ENCODE measurements around the gene MBOAT1. TPM values are rescaled to one million over a fixed set of nuclear protein-coding genes. Genes with fewer than 3 reads are reported as not detected.

Gene MBOAT1
- polyA plus RNA-seq, 3 donors, result 6.8 to 59.1 (median 8.1) TPM

DNA sequence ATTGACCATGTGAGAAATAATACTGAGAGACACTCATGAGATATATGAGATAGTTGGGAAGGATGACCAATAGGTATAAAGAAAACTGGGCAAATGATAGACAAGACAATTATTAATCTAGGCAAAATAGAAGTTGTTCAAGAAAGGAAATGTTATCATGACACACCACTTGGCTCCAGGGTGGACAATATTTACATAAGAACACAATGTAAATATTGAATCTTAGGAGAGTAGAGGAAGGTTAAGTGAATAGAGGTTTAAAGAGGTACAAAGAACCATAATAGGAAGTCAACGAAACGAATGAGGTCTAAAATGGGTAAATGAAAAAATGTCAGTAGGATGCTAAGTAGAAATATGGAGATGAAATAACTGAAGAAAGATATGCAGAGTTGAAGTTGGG, 126.5 kb downstream of the MBOAT1 start:
- Histone ChIP-seq H3K27ac (ENCODE audit: low read depth in 1 of 2, low read length in 2 of 2) (no peak overlapping the region), H4K20me1 (ENCODE audit: insufficient read depth, low read length) (no peaks in the 10 kb centered on the region), H3K4me1 (ENCODE audit: control insufficient read depth in 1 of 2, insufficient read depth in 2 of 2, low read length in 2 of 2) (no peaks in the 10 kb centered on the region), H3K9ac (ENCODE audit: insufficient read depth, low read length, poor library complexity, severe bottlenecking) (no peak overlapping the region), H3K4me3 (replicated peaks in 1 of 3; ENCODE audit: low read depth in 2 of 3, low read length in 3 of 3) (no peak overlapping the region), H3K4me2 (replicated peaks; ENCODE audit: extremely low read depth, low read length, poor library complexity, severe bottlenecking) (no peak overlapping the region), H3K36me3 (replicated peaks in 1 of 2; ENCODE audit: control insufficient read depth in 1 of 2, insufficient read depth in 2 of 2, low read length in 2 of 2) (no peaks in the 10 kb centered on the region), H2AFZ (ENCODE audit: insufficient read depth, low read depth, low read length, poor library complexity, severe bottlenecking) (no peak overlapping the region), H3K27me3 (ENCODE audit: control insufficient read depth in 2 of 2, insufficient read depth in 2 of 2, low read length in 2 of 2) (no peaks in the 10 kb centered on the region), H3K9me3 (replicated peaks in 1 of 2; ENCODE audit: control insufficient read depth in 1 of 2, insufficient read depth in 1 of 2, low read length in 2 of 2) (peaks cover 0 to 6% of the 10 kb centered on the region in 2 donors), H3K79me2 (ENCODE audit: insufficient read depth, low read length) (no peaks in the 10 kb centered on the region)
- peaks cover 0 to 2% (median 0%) of the 10 kb centered on the region in 3 donors for H3K27me3 Mint-ChIP-seq (ENCODE audit: low read depth in 3 of 3)
- peaks cover 0 to 3% (median 2%) of the 10 kb centered on the region in 7 donors for H3K9me3 Mint-ChIP-seq
- H3K27ac Mint-ChIP-seq, result no peak overlapping the region
- intact Hi-C loops (cut with micrococcal nuclease), result no loop called here
- WGBS (ENCODE audit: insufficient coverage), result 100% methylated on average over 2 of the region's 2 CpGs
- H3K36me3 Mint-ChIP-seq, result no peaks in the 10 kb centered on the region
- H3K4me3 Mint-ChIP-seq, result no peak overlapping the region
- TF ChIP-seq, protein P1, sequence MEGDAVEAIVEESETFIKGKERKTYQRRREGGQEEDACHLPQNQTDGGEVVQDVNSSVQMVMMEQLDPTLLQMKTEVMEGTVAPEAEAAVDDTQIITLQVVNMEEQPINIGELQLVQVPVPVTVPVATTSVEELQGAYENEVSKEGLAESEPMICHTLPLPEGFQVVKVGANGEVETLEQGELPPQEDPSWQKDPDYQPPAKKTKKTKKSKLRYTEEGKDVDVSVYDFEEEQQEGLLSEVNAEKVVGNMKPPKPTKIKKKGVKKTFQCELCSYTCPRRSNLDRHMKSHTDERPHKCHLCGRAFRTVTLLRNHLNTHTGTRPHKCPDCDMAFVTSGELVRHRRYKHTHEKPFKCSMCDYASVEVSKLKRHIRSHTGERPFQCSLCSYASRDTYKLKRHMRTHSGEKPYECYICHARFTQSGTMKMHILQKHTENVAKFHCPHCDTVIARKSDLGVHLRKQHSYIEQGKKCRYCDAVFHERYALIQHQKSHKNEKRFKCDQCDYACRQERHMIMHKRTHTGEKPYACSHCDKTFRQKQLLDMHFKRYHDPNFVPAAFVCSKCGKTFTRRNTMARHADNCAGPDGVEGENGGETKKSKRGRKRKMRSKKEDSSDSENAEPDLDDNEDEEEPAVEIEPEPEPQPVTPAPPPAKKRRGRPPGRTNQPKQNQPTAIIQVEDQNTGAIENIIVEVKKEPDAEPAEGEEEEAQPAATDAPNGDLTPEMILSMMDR (IDR thresholded peaks at IDR 0.05), result no peak
- H3K4me1 Mint-ChIP-seq, result no peaks in the 10 kb centered on the region
- no peak for DNase-seq

DNA sequence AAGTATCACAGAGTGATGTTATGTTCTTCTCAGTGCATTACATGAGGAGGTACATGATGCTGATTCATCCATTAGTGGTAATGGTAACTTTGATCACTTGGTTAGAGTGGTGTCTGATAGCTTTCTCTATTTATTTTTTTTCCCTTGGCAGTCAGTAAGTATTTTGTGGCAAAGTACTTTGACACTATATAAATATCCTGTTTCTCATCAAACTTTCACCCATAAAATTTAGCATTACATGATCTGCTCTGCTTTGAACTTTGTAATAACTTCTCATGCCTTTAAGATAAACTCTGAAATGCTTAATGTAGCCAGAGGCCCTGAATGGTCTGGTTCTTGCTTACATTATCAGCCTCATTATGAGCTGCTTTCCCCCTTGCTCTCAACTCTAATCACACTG, 127.9 kb downstream of the MBOAT1 start:
- no peak overlapping the region for H2AFZ ChIP-seq (ENCODE audit: insufficient read depth, low read depth, low read length, poor library complexity, severe bottlenecking)
- TF ChIP-seq, protein P1 (IDR thresholded peaks at IDR 0.05), result no peak
- H3K9me3 Mint-ChIP-seq, result peaks cover 2 to 6% (median 3%) of the 10 kb centered on the region in 7 donors
- no peaks in the 10 kb centered on the region for H4K20me1 ChIP-seq (ENCODE audit: insufficient read depth, low read length)
- no peak overlapping the region for H3K27ac Mint-ChIP-seq
- no peaks in the 10 kb centered on the region for H3K36me3 Mint-ChIP-seq
- H3K4me3 Mint-ChIP-seq, result no peak overlapping the region
- intact Hi-C loops (cut with micrococcal nuclease), result no loop called here
- H3K4me1 ChIP-seq (ENCODE audit: control insufficient read depth in 1 of 2, insufficient read depth in 2 of 2, low read length in 2 of 2), result no peaks in the 10 kb centered on the region
- H3K9me3 ChIP-seq (replicated peaks in 1 of 2; ENCODE audit: control insufficient read depth in 1 of 2, insufficient read depth in 1 of 2, low read length in 2 of 2), result peaks cover 0 to 6% of the 10 kb centered on the region in 2 donors
- no peaks in the 10 kb centered on the region for H3K4me1 Mint-ChIP-seq
- H3K79me2 ChIP-seq (ENCODE audit: insufficient read depth, low read length), result no peaks in the 10 kb centered on the region
- peaks cover 0 to 2% (median 0%) of the 10 kb centered on the region in 3 donors for H3K27me3 Mint-ChIP-seq (ENCODE audit: low read depth in 3 of 3)
- no peak overlapping the region for H3K9ac ChIP-seq (ENCODE audit: insufficient read depth, low read length, poor library complexity, severe bottlenecking)
- no peak overlapping the region for H3K27ac ChIP-seq (ENCODE audit: low read depth in 1 of 2, low read length in 2 of 2)
- no peak for DNase-seq
- no peaks in the 10 kb centered on the region for H3K36me3 ChIP-seq (replicated peaks in 1 of 2; ENCODE audit: control insufficient read depth in 1 of 2, insufficient read depth in 2 of 2, low read length in 2 of 2)
- no peaks in the 10 kb centered on the region for H3K27me3 ChIP-seq (ENCODE audit: control insufficient read depth in 2 of 2, insufficient read depth in 2 of 2, low read length in 2 of 2)
- no peak overlapping the region for H3K4me2 ChIP-seq (replicated peaks; ENCODE audit: extremely low read depth, low read length, poor library complexity, severe bottlenecking)
- H3K4me3 ChIP-seq (replicated peaks in 1 of 3; ENCODE audit: low read depth in 2 of 3, low read length in 3 of 3), result no peak overlapping the region
